SJCRH30 (cell line): Measurements from ENCODE around the gene FNDC11. TPM values are rescaled to one million over a fixed set of nuclear protein-coding genes. Genes with fewer than 3 reads are reported as not detected.

ENCODE experiments used
- DNase-seq, 2 experiments: peaks; one replicate each; pipeline ENCODE4 v3.0.0-alpha.2; 2015 to 2020
- H3K27ac ChIP-seq: fragments of 250-450 bp; sonication (Bioruptor Pico); 2 replicates; pipeline ENCODE4 v1.5.1; 2020; ENCODE audit warnings: mild to moderate bottlenecking, moderate library complexity
- H3K27me3 ChIP-seq: fragments of 250-450 bp; sonication (Bioruptor Pico); 2 replicates; pipeline ENCODE4 v1.5.1; 2020; ENCODE audit warnings: mild to moderate bottlenecking, moderate library complexity
- H3K36me3 ChIP-seq: fragments of 250-450 bp; sonication (Bioruptor Pico); 2 replicates; pipeline ENCODE4 v1.5.1; 2020; ENCODE audit warnings: mild to moderate bottlenecking, moderate library complexity
- H3K4me1 ChIP-seq: fragments of 250-450 bp; sonication (Bioruptor Pico); 2 replicates; pipeline ENCODE4 v1.5.1; 2020; ENCODE audit warnings: mild to moderate bottlenecking, moderate library complexity
- H3K4me3 ChIP-seq: fragments of 250-450 bp; sonication (Bioruptor Pico); 2 replicates; pipeline ENCODE4 v1.5.1; 2020; ENCODE audit warnings: mild to moderate bottlenecking, moderate library complexity
- H3K9me3 ChIP-seq: fragments of 250-450 bp; sonication (Bioruptor Pico); replicated peaks from 2 replicates; pipeline ENCODE4 v1.5.1; 2020; ENCODE audit warnings: mild to moderate bottlenecking, moderate library complexity
- total RNA-seq: library from RNA; depleted of rRNA; stranded (reverse); fragments of >200 nt; shearing (Covaris generic); gene quantifications from 2 replicates; pipeline ENCODE4 v1.2.3, GENCODE V29; 2014

The FNDC11 gene
- total RNA-seq, 1 experiment from 2014 or later = 0.02 TPM

DNA sequence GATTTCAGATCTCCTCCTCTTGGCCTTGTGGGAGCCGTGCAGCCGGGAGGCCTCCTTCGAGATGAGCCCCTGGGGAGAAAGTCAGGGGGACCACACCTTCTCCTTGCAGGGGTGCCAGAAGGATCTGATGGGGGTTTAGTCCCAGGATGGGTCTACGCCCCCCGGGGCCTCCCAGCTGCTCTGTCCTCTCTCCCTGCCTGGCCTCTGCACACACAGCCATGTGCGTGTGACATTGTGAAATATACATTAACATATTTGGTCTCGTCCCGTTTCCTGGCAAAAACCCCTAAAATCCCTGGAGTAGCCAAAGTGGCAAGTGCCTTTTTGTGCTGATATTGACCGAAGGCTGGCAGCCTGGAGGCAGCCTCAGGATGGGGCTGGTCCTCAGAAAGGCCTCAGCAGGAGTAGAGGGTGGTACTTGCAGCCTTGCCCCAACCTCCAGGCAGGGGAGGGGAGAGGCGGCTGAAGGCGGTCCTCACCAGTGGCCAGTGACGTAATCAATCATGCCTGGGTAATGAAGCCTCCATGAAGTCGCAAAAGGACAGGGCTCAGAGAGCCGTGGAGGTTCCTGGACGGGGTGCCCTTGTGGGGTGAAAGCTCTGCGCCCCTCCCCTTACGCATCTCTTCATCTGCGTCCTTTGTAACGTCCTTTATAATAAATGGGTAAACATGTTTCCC lies 25.2 kb downstream of the FNDC11 start:
- H3K36me3 ChIP-seq = no peaks in the 10 kb centered on the region
- no peak overlapping the region for H3K27ac ChIP-seq
- no peaks in the 10 kb centered on the region for H3K9me3 ChIP-seq
- peaks cover 5% of the 10 kb centered on the region; the same call in 1 of the 2 replicates for H3K4me1 ChIP-seq
- peaks cover 57% of the 10 kb centered on the region for H3K27me3 ChIP-seq
- H3K4me3 ChIP-seq = no peak overlapping the region
- DNase-seq = peak in 1 of 2 experiments; percentile 17

DNA sequence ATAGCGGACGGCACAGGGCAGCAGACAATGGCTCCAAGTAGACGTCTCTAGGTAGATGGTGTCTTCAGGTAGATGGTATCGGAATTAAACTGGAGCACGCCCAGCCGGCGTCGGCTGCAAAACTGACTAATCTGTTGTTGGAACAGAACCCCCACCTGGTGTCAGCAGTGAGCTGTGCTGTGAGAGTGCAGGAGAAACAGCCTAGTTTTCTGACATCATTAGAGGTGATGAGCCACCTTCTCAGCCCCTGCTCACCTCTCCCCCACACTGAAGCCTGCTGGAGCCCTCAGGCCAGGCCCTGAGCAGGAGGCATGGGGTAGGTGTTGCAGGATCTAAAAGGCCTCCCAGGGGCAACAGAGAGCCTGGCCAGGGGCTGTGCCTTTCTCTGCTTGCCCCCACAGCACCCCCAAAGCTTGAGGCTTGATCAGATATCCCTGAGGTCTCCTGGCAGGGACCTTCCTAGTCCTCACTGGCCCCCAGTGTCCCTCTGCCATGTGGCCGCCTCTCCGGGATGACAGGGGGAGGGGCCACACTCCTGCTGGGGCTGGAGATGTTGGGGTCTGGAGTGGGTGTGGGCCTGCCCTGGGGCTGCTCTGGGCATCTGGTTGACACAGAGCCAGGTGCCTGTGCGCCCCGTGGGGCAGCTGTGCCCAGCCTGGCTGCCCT lies 27.0 kb downstream of the FNDC11 start:
- Histone ChIP-seq H3K36me3 (no peaks in the 10 kb centered on the region), H3K4me1 (no peaks in the 10 kb centered on the region), H3K27ac (no peak overlapping the region), H3K9me3 (no peaks in the 10 kb centered on the region), H3K4me3 (no peak overlapping the region), H3K27me3 (peaks cover 46% of the 10 kb centered on the region)
- DNase-seq = peak; percentile 40 to 54

DNA sequence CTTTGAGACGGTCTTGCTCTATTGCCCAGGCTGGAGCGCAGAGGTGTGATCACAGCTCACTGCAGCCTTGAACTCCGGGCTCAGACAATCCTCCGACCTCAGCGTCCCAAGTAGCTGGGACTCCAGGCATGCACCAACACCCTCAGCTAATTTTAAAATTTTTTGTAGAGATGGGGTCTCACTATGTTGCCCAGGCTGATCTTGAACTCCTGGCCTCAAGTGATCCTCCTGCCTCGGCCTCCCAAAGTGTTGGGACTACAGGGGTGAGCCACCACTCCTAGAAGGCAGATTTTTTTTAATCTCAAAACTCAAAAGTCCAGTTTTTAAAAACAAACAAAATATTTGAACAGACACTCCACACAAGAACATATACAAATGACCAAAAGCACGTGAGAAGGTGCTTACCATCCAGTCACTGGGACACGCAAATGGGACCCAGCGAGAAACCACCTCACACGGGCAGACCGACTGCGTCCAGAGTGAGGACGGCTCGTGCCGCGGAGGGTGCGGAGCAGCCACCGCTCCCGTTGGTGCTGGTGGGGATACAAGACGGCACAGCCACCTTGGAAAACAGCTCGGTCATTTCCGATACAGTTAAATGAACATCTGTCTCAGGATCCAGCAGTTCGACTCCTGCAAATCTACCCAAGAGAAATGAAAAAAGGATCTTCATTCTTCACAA lies 28.6 kb downstream of the FNDC11 start:
- Histone ChIP-seq H3K4me1 (no peaks in the 10 kb centered on the region), H3K27ac (no peak overlapping the region), H3K36me3 (no peaks in the 10 kb centered on the region), H3K27me3 (peaks cover 34% of the 10 kb centered on the region), H3K9me3 (no peaks in the 10 kb centered on the region), H3K4me3 (no peak overlapping the region)
- no peak for DNase-seq

DNA sequence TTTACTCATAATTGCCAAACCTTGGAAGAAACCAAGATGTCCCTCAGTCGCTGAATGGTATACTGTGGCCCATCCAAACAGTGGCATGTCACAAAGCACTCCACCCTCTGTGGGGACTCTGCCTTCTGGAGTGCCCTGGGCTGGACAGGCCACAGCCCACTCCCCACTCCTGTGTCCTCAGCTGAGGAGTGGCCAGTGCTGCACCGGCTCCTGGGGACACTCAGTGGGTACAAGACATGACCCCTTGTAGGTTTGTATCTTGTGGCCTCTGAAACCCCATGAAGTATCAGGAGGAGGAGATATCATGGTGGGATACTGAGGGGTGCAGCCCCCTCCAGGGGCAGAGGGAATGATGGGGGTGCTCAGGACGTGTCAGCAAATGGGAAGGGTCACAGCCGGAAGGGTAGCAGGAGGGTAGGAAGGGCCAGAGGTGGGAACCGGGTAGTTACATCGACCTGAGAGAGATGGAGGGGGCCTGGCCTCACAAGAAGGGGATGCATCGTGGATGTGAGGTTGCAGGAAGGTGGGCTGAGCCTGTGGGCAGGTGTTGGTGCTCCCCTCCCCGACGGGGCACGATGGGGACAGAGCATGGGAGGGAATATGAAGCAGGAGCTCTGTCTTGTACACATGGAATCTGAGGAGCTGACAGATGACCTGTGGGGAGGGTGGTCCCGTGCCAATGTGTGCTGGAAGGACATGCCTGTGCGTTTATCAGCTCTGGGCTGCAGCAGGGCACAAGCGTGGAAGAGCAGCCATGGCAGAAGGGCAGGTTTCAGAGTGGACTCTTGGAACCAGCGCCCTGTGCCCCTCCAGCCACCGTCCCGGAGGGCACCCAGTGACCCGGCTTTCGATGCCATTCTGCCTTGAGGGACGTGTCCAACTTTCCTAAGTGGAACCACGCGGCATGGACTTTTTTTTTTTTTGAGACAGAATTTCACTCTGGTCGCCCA lies 31.9 kb downstream of the FNDC11 start:
- no peak for DNase-seq
- H3K36me3 ChIP-seq = no peaks in the 10 kb centered on the region
- peaks cover 21% of the 10 kb centered on the region for H3K27me3 ChIP-seq
- no peak overlapping the region for H3K27ac ChIP-seq
- peaks cover 6% of the 10 kb centered on the region for H3K4me1 ChIP-seq
- H3K4me3 ChIP-seq = no peak overlapping the region
- H3K9me3 ChIP-seq = no peaks in the 10 kb centered on the region

DNA sequence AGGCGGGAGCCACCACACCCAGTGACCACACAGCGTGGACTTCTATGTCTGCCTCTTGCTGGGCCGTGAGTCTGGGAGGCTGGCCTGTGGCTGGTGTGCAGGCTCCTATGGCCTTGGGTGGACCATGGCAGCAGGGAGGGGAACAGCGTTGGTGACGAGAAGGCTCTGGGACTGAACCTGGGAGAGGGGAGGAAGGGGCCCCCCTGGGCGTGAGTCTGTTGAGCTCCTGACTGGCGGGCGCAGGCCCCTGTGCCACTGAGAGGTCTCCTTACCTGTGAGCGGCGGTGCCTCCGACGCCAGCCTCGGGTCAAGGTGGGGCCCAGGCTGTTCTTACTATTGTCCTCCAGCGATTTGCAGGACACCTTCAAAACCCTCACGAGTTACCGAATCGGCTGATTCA lies 32.8 kb downstream of the FNDC11 start:
- Histone ChIP-seq H3K9me3 (no peaks in the 10 kb centered on the region), H3K27ac (no peak overlapping the region), H3K36me3 (no peaks in the 10 kb centered on the region), H3K4me3 (no peak overlapping the region), H3K27me3 (peaks cover 14% of the 10 kb centered on the region), H3K4me1 (peaks cover 6% of the 10 kb centered on the region)
- peak in 1 of 2 experiments; percentile 15 for DNase-seq

DNA sequence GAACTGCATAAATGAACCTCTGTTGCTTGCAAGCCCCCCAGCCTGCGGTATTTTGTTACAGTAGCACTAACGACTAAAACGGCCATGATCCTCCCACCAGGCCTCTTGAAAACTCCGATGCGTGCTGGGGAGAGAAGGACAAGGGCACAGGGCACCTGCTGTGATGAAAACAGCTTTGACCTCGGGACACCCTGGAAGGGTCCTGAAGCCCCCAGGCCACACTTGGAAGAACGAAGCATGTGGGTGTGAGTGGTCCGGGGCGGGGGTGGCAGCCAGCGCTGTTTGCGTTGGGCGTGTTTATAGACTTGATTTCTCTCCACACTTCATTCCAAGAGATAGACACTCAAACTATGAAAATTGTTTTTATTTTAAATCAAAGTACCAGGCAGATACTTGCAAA lies 33.3 kb downstream of the FNDC11 start:
- Histone ChIP-seq H3K4me1 (peaks cover 6% of the 10 kb centered on the region), H3K9me3 (no peaks in the 10 kb centered on the region), H3K4me3 (no peak overlapping the region), H3K27me3 (peaks cover 14% of the 10 kb centered on the region), H3K27ac (no peak overlapping the region), H3K36me3 (no peaks in the 10 kb centered on the region)
- DNase-seq = no peak

DNA sequence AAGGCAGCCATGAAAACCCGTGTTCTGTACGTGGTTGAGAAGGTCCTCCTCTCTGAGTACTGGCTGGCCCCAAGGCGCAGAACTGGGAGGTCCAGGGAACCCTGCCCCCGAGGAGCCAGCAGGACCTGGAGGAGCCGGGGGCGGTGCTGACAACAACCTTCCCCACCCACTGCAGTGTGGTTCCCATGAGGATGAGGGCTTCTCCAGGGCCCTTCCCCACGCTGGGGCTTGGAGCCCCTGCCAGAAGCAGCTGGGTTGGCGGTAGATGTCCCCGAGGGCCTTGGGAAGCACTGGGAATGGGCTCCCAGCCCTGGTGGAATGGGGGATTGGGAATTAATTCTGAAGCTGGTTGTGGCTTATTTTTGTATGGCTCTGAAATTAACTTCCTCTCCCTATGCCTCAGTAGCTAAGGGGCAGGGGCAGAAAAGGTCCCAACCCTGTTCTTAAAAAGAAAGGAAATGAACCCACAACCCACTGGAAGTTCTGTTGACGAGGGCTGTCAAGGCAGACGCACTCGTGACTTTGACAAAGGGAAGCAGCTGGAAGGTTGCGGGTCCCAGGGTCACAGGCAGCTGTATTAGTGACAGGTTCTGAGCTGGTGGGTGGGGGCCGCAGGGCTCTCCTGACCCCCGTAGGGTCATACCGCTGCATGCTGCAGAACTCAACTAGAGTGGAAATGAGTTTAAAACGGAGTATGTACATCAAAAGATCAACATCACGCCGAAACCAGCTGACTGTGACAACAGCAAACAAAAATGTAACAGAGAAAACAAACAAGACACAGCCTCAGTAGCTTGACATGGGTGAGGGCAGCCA lies 34.0 kb downstream of the FNDC11 start:
- Histone ChIP-seq H3K4me3 (no peak overlapping the region), H3K9me3 (no peaks in the 10 kb centered on the region), H3K27ac (no peak overlapping the region; the same call in 1 of the 2 replicates), H3K36me3 (no peaks in the 10 kb centered on the region), H3K27me3 (peaks cover 9% of the 10 kb centered on the region), H3K4me1 (peaks cover 6% of the 10 kb centered on the region)
- peak; percentile 51 to 56 for DNase-seq

DNA sequence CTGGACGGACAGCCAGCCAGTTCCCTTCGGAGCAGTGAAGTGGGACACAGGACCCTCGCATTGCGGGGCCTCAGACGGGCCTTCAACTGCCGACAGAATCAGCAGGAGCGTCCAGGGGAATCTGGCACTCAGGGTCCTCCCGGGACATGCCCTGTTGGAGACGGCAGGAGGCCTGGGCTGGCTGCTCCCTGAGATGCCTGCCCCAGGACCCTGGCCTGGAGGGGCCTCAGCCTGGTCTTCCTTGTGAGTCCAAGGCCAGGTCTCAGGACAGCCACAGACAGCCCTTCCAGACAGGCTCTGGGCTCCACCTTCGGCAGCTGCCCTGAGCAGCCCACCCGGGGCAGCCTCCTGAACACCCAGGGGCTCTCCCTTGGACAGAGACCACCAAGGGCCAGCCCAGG lies 34.7 kb downstream of the FNDC11 start:
- Histone ChIP-seq H3K36me3 (no peaks in the 10 kb centered on the region), H3K27me3 (peaks cover 3% of the 10 kb centered on the region), H3K27ac (no peak overlapping the region), H3K4me1 (peaks cover 6% of the 10 kb centered on the region), H3K4me3 (no peak overlapping the region), H3K9me3 (no peaks in the 10 kb centered on the region)
- peak in 1 of 2 experiments; percentile 11 for DNase-seq

DNA sequence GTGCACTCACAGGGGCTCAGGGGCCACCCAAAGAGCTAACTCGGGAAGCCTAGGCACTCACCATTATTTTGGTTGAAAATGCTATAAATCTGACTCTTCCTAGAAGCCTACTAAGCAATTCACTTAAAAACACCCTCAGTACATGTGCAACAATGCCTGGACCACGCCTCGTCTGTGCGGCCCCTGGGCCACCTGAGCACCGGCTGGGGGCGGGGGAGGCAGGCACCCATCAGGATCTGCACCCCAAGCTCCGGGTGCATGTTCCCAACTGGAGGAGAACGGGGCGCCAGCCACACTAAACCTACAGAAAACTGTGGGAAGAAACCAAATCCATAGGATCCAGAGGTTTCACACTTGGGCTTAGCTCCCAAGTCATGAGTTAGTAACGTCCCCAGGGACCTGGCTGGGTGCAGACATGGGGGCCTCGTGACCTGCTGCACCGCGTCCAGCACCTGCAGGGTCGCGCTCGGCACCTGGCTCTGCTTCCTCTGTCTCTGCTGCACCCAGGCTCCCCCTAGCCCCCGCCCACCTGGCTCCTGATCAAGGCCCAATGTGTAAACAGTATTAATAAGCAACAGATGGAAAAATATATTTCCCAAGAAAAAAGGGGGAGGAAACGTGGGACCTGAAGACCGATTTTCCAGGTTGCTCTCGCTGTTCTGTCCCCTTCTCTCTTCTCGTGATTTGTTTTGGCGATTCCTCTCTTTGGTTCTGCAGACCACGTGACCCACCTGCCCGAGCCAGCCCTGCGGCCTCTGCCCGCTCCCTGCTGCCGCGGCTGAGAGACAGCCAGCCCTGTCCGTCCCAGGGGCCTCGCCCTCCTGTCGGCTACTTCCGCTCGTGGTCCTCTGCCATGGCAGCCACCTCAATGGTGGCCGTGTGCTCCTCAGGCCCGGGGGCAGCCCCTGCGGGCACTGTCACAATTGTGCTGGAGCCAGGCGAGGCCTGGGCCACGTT lies 35.6 kb downstream of the FNDC11 start:
- H3K9me3 ChIP-seq = no peaks in the 10 kb centered on the region
- no peak overlapping the region for H3K4me3 ChIP-seq
- H3K4me1 ChIP-seq = peaks cover 6% of the 10 kb centered on the region
- H3K36me3 ChIP-seq = no peaks in the 10 kb centered on the region
- H3K27ac ChIP-seq = no peak overlapping the region
- peak in 1 of 2 experiments; percentile 19 for DNase-seq
- H3K27me3 ChIP-seq = no peaks in the 10 kb centered on the region

DNA sequence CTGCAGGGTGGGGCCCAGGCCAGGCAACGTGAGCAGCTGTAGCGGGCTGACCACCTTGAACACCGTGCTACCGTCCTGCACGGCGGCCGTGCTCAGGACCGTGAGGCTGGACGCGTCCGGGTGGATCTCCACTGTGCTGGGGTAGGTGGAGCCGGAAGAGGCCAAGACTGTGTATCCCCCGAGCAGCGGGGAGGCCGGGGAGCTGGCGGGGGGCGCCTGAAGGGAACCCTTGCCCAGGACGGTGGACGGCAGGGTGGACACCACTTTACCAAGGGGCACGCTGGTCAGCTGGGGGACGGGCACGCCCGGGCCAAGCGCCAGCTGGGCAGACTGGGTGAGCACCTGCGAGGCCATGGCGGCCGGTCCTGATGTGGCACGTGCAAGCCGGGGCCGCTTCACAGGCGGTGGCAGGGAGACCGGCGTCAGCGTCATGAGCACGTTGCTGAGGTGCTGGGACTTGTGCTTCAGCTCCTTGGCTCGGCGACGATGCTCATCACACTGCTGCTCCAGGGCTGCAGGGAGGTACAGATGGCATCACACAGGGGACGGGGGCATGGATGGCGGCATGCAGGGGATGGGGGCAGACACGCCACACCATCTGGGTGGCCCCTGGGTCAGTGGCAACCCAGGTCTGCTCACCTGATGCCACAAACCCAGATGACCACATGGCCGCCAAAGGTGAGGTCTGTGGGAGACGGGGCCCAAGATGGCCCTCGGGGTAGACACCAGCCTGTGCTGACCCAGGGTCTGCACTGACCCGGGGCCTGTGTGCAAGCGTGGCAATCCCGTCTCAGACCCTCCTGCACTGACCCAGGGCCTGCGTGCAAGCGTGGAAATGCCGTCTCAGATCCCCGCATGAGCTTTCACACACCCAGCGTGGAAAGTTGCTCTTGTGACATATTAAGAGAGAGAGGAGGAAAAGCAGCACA lies 36.5 kb downstream of the FNDC11 start:
- Histone ChIP-seq H3K27ac (no peak overlapping the region), H3K27me3 (no peaks in the 10 kb centered on the region), H3K36me3 (peaks cover under 1% of the 10 kb centered on the region; the same call in 1 of the 2 replicates), H3K4me1 (peaks cover 6% of the 10 kb centered on the region), H3K4me3 (no peak overlapping the region), H3K9me3 (no peaks in the 10 kb centered on the region)
- DNase-seq = no peak

DNA sequence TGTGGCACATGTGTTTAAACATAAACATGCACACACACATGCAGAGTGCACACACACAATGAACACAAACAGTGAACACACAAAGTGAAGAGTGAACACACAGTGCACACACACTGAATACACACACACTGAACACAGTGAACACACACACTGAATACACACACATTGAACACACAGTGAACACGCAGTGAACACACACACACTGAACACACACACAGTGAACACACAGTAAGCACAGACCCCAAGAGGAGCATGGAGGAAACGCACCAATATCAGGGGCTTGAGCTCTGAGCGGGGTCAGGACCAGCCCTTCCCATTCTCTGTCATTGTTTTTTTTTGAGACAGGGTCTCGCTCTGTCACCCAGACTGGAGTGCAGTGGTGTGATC lies 37.2 kb downstream of the FNDC11 start:
- H3K4me1 ChIP-seq = peaks cover 6% of the 10 kb centered on the region
- no peaks in the 10 kb centered on the region for H3K27me3 ChIP-seq
- H3K4me3 ChIP-seq = no peak overlapping the region
- no peaks in the 10 kb centered on the region for H3K9me3 ChIP-seq
- peaks cover 3% of the 10 kb centered on the region; the same call in 1 of the 2 replicates for H3K36me3 ChIP-seq
- no peak overlapping the region for H3K27ac ChIP-seq
- no peak for DNase-seq

DNA sequence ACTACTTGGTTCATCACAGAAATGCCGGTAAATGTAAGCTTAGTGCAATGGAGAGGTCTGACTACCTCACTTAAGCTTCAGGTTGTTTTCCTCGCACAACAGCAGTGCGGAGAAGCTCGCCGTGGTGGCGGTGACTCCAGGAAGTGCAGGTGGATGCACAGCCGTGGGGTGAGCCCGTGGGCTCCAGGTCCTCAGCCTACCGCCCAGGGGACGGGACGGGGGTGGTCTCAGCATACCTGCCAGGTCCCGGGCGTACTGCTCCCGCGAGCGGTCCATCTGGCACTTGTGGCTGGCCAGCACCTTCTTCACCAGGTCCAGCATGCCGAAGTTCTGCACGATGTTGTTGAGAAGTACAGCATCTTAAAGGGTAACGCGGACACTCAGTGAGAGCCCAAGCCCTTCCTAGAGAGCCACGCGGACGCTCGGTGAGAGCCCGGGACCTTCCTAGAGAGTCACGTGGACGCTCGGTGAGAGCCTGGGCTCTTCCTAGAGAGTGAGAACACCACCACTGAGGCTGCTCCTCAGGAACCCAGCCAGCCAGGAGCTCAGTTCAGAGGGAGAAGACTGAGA lies 37.9 kb downstream of the FNDC11 start:
- Histone ChIP-seq H3K9me3 (no peaks in the 10 kb centered on the region), H3K4me1 (peaks cover 6% of the 10 kb centered on the region), H3K27ac (no peak overlapping the region), H3K27me3 (no peaks in the 10 kb centered on the region), H3K4me3 (no peak overlapping the region), H3K36me3 (peaks cover 3% of the 10 kb centered on the region; the same call in 1 of the 2 replicates)
- no peak for DNase-seq
